K562 (cell line): ENCODE data around the gene PPP1CA. TPM values are rescaled to one million over a fixed set of nuclear protein-coding genes. Genes with fewer than 3 reads are reported as not detected.

ENCODE experiments used
- ATAC-seq: fragments of 200-7000 bp; cut with Tn5 transposase; 3 replicates; pipeline ENCODE4 v1.9.1; 2020; ENCODE audit warnings: moderate library complexity
- BruUV-seq: library from RNA; stranded (reverse); fragments of 400-500 nt; replicated peaks from 2 replicates; lab custom pipeline; 2021; lab: Mats Ljungman, UMichigan
- CTCF ChIA-PET: fragments of 300-600 bp; formaldehyde crosslinking; extraction: SDS; loops from one replicate; lab custom pipeline; 2021; ENCODE audit warnings: low intra/inter-chr PET ratio; lab: Yijun Ruan, JAX
- POLR2A ChIA-PET: fragments of 300-600, 350-650 bp; sonication (Branson Sonifier 250); formaldehyde crosslinking; extraction: SDS; loops from one replicate; lab custom pipeline; 2021; ENCODE audit warnings: antibody characterized with exemption, inconsistent platforms; lab: Yijun Ruan, JAX
- DNase-seq, 4 experiments: peaks; one replicate each; pipeline versions ENCODE4 v3.0.0 to v3.0.0-alpha.2; 2011 to 2018; ENCODE audit warnings: low spot score in 3 of 4, mixed read lengths in 3 of 4; ENCODE audit errors: extremely low read depth in 1 of 4
- FAIRE-seq: peaks from 2 replicates; lab custom pipeline; 2011; peaks lifted over from hg19 to GRCh38; lab: Jason Lieb, UNC
- H2AFZ ChIP-seq: 2 replicates; pipeline ENCODE4 v1.6.0; 2011; ENCODE audit warnings: low read depth, low read length, control low read depth, inconsistent platforms
- H3K27ac ChIP-seq: fragments of 200-600 bp; 3 replicates; pipeline ENCODE4 v1.8.0; 2011; ENCODE audit warnings: low read depth, mild to moderate bottlenecking, control low read depth, inconsistent platforms, low read length, moderate library complexity, mixed read lengths; ENCODE audit errors: extremely low read depth
- H3K27me3 ChIP-seq, 2 experiments: fragments of 300-600 bp in 1 of 2; 2 replicates in 1 of 2; 3 replicates in 1 of 2; pipeline versions ENCODE4 v1.6.0 to v1.8.0; 2011; ENCODE audit warnings: inconsistent platforms in 2 of 2, low read length in 2 of 2, mild to moderate bottlenecking in 1 of 2, mixed read lengths in 1 of 2, moderate library complexity in 1 of 2; ENCODE audit not compliant: control insufficient read depth in 2 of 2, insufficient read depth in 2 of 2
- H3K36me3 ChIP-seq: fragments of 300-600 bp; 3 replicates; pipeline ENCODE4 v1.8.0; 2011; ENCODE audit warnings: mild to moderate bottlenecking, low read length, inconsistent platforms; ENCODE audit not compliant: control insufficient read depth, insufficient read depth
- H3K4me1 ChIP-seq, 2 experiments: fragments of 200-600 bp in 1 of 2; replicated peaks in 1 of 2; 2 replicates in 1 of 2; 3 replicates in 1 of 2; pipeline versions ENCODE4 v1.5.1 to v1.8.0; 2011; ENCODE audit warnings: inconsistent platforms in 2 of 2, low read length in 2 of 2, mild to moderate bottlenecking in 1 of 2, mixed read lengths in 1 of 2, moderate library complexity in 1 of 2; ENCODE audit not compliant: control insufficient read depth in 2 of 2, insufficient read depth in 2 of 2
- H3K4me2 ChIP-seq: 2 replicates; pipeline ENCODE4 v1.6.1; 2011; ENCODE audit warnings: low read length, control low read depth, inconsistent platforms, mixed read lengths; ENCODE audit not compliant: insufficient read depth
- H3K4me3 ChIP-seq: fragments of 200-600 bp; sonication (generic), shearing (Covaris generic); 2 replicates; pipeline ENCODE4 v1.5.1; 2016; ENCODE audit warnings: control low read depth, inconsistent platforms
- H3K79me2 ChIP-seq: fragments of 200-600 bp; 3 replicates; pipeline ENCODE4 v1.8.0; 2011; ENCODE audit warnings: low read length, inconsistent platforms; ENCODE audit not compliant: control insufficient read depth, insufficient read depth
- H3K9ac ChIP-seq, 2 experiments: 2 replicates each; pipeline versions ENCODE4 v1.6.0 to v1.6.1; 2011; ENCODE audit warnings: low read depth in 2 of 2, low read length in 2 of 2, control low read depth in 1 of 2, inconsistent platforms in 1 of 2, mild to moderate bottlenecking in 1 of 2, mixed read lengths in 1 of 2; ENCODE audit not compliant: insufficient read depth in 1 of 2
- H3K9me1 ChIP-seq: one replicate; pipeline ENCODE4 v1.6.0; 2011; ENCODE audit warnings: inconsistent platforms, mild to moderate bottlenecking, low read length, moderate library complexity; ENCODE audit not compliant: control insufficient read depth, insufficient read depth
- H3K9me3 ChIP-seq: replicated peaks from 2 replicates; pipeline ENCODE4 v1.5.1; 2011; ENCODE audit warnings: low read depth, low read length, inconsistent platforms; ENCODE audit not compliant: control insufficient read depth, insufficient read depth
- H4K20me1 ChIP-seq: replicated peaks from 2 replicates; pipeline ENCODE4 v1.6.1; 2011; ENCODE audit warnings: low read length, inconsistent platforms, mixed read lengths; ENCODE audit not compliant: control insufficient read depth, insufficient read depth
- ARHGAP35 ChIP-seq: fragments of 450-650 bp; IDR thresholded peaks from 2 replicates; pipeline ENCODE4 v1.6.1; 2018; ENCODE audit not compliant: partially characterized antibody
- HDAC3 ChIP-seq: fragments of 450-650 bp; IDR thresholded peaks from 2 replicates; pipeline ENCODE4 v1.6.1; 2018; ENCODE audit warnings: borderline replicate concordance, mild to moderate bottlenecking, moderate library complexity; ENCODE audit not compliant: partially characterized antibody
- HNRNPH1 ChIP-seq: fragments of 200-400 bp; formaldehyde crosslinking; optimal IDR thresholded peaks from 2 replicates; pipeline ENCODE3; 2017; ENCODE audit warnings: low read depth, mild to moderate bottlenecking, low read length, moderate library complexity
- NCOA2 ChIP-seq, 2 experiments: fragments of 450-650 bp; IDR thresholded peaks; 2 replicates each; pipeline ENCODE4 v1.6.1; 2018; ENCODE audit warnings: mild to moderate bottlenecking in 2 of 2, moderate library complexity in 1 of 2; ENCODE audit not compliant: partially characterized antibody in 2 of 2
- NFATC3 ChIP-seq: fragments of 450-650 bp; IDR thresholded peaks from 2 replicates; pipeline ENCODE4 v1.6.1; 2017; ENCODE audit warnings: mild to moderate bottlenecking
- RBFOX2 ChIP-seq: fragments of 200-400 bp; formaldehyde crosslinking; IDR thresholded peaks from 2 replicates; pipeline ENCODE4 v1.6.1; 2017; ENCODE audit warnings: low read depth, mild to moderate bottlenecking, low read length, moderate library complexity
- RHOXF2B ChIP-seq: fragments of 250-450 bp; sonication (Bioruptor Pico); conservative IDR thresholded peaks from 2 replicates; pipeline ENCODE4 v1.5.1; 2021
- SMARCA4 ChIP-seq: fragments of 450-650 bp; IDR thresholded peaks from 2 replicates; pipeline ENCODE4 v1.6.1; 2016
- SUPT5H ChIP-seq: fragments of 450-650 bp; IDR thresholded peaks from 2 replicates; pipeline ENCODE4 v1.6.1; 2016
- ZBED1 ChIP-seq: IDR thresholded peaks from 2 replicates; pipeline ENCODE4 v1.6.1; 2014
- ZBTB7A ChIP-seq: IDR thresholded peaks from 2 replicates; pipeline ENCODE4 v1.6.1; 2011; ENCODE audit warnings: low read depth, mild to moderate bottlenecking, low read length, moderate library complexity, borderline replicate concordance; ENCODE audit not compliant: control insufficient read depth
- ZFX ChIP-seq: sonication (generic); formaldehyde crosslinking; IDR thresholded peaks from 2 replicates; pipeline ENCODE4 v1.8.0; 2022; ENCODE audit warnings: mild to moderate bottlenecking, missing genetic modification reagents, moderate library complexity
- WGBS: fragments of 100-300 bp; shearing (Covaris generic); methylation state at CpG from one replicate; pipeline ENCODE4 v1.1.6; 2016; ENCODE audit warnings: low coverage, mixed read lengths; ENCODE audit not compliant: insufficient coverage; ENCODE audit errors: missing lambda C conversion rate; 5-methylcytosine and 5-hydroxymethylcytosine counted together
- in situ Hi-C: fragments of 300-500 bp; cut with MboI; formaldehyde crosslinking; loops from 4 replicates; pipeline ENCODE4 v1.15.0; 2018; ENCODE audit warnings: inconsistent platforms, mixed read lengths
- intact Hi-C: fragments of 100-400 bp; cut with micrococcal nuclease; formaldehyde crosslinking; loops from 2 replicates; pipeline ENCODE4 v1.14.2; 2022
- polyA plus RNA-seq, 8 experiments: library from polyadenylated mRNA; depleted of rRNA in 4 of 8; stranded (reverse) in 5 of 8; unstranded in 3 of 8; fragments of >200 nt; fragmentation: Nextera tagmentation in 2 of 8; fragmentation: Illumina TruSeq in 1 of 8; extraction: Ambion mirVana in 2 of 8; extraction: Trizol in 1 of 8; gene quantifications; 2 replicates each; pipeline versions ENCODE4 v1.2.1 to v1.2.3, GENCODE V29; 2011 to 2014; ENCODE audit warnings: inconsistent platforms in 1 of 8, missing spikeins in 1 of 8
- total RNA-seq, 7 experiments: library from RNA; depleted of rRNA in 6 of 7; stranded (reverse); fragments of >200 nt in 6 of 7; fragmentation: Illumina TruSeq in 2 of 7; extraction: Trizol in 2 of 7; gene quantifications; 2 replicates each; pipeline versions ENCODE4 v1.2.1 to v1.2.3, GENCODE V29; 2011 to 2021; ENCODE audit warnings: low replicate concordance in 1 of 7
- TF ChIP-seq, protein P1 (sequence below): fragments of 450-650 bp; IDR thresholded peaks from 2 replicates; pipeline ENCODE4 v1.6.1; 2018; ENCODE audit not compliant: partially characterized antibody
- TF ChIP-seq, protein P2 (sequence below): fragments of 450-650 bp; formaldehyde crosslinking; IDR thresholded peaks from 2 replicates; pipeline ENCODE4 v1.4.0; 2022; ENCODE audit warnings: mild to moderate bottlenecking, moderate library complexity

PPP1CA gene
- total and polyA plus RNA-seq, 9 of the 15 experiments (the other 6 are each of a cell fraction or from before 2014, with no cell fraction given), result 18.2 to 242 (median 188) TPM

DNA sequence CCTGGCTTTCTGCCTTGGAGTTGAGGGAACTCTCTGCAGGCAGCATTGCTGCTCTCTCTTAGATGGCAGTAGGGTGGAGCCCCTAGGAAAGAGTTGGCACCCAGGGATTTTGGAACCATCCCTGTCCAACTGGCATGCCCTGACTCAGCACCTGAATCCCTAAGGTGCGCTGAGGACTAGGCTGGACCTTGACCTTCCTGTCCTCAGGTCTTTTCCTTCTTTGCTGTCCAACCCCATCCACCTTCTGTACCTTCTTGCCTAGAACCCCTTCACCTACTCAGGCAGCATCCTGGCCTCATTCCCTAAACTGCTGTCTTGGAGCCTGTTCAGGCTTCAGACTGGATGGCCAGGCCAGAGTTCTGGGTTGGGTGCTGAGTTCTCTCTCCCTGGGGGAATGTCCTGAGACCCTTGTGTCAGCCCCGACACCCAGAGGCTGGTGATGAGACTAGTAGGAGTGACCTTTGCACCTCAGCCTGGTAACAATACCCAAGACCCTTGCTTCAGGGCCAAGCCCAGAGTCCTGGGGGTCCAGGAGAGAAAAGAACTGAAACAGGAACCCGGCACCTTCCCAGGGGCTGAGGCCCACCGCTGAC lies 45.8 kb downstream of the PPP1CA start (continued):
- TF ChIP-seq NFATC3 (no peak), NCOA2 (IDR thresholded peaks at IDR 0.05; ENCODE audit: partially characterized antibody in 2 of 2) (no peak), ARHGAP35 (no peak), SMARCA4 (no peak), HNRNPH1 (no peak), RHOXF2B (CRISPR knock-in tag) (no peak)

DNA sequence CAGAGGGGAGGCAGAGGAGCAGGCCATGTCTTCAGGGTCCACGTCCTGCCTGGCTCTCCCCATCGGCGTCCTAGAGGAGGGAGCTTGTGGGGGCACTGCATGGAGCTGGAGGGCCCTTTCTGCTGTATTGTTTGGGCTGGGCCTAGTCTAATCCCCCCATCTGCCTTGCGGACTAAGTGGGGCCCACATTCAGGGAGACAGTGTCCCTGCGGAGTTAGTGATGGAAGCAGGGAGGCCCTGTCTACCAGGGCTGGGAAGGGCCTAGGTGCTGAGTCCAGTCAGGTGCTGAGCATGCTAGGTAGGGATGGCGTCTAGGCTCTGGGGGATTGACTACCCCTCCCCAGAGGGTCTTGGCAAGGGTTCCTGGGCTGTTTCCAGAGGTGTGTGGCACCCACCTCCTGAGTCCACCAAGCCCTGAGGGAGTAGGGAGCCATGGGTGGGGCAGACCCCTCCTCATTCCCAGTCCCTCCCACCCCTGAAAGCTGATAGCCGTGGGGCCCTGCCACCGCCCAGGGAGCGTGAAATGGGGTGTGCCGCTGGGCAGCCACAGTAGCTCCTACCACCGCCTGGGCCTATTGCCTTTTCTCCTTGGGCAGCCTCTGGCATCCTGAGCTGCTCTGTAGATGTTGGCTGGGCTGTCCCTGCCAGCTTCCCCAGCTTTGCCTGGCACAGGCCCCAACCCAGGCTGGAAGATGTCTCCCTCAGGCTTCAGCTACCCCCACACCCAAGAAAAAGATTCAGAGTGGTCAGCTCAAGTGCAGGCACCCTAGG lies 46.5 kb downstream of the PPP1CA start:
- Histone ChIP-seq H2AFZ (peak overlapping the region; percentile 21; the same call in 1 of the 2 replicates), H3K9me1 (no peaks in the 10 kb centered on the region), H3K9ac (peak overlapping the region; percentile 80 to 87), H3K4me3 (no peak overlapping the region; the same call in 1 of the 2 replicates), H3K36me3 (peaks cover 4% of the 10 kb centered on the region; the same call in 1 of the 3 replicates), H4K20me1 (no peaks in the 10 kb centered on the region), H3K27ac (peak overlapping the region; percentile 92), H3K9me3 (no peaks in the 10 kb centered on the region), H3K4me1 (peaks cover 51 to 64% of the 10 kb centered on the region in 2 experiments), H3K79me2 (peaks cover 8% of the 10 kb centered on the region), H3K4me2 (peak overlapping the region; percentile 94), H3K27me3 (no peaks in the 10 kb centered on the region)
- POLR2A ChIA-PET, result interaction anchor here (0.6 to 0.8 kb wide), 3 partner anchors 8 to 43 kb away, joined by 3 read pairs; no protein-coding TSS in a partner anchor
- no peak for FAIRE-seq
- intact Hi-C loops (loop anchor here (5.0 kb wide), 1 partner anchor 152 kb away; the partner anchor contains the start of genes CDK2AP2 and PITPNM1), in situ Hi-C loops (no loop called here)
- peak in 1 of 4 experiments; percentile 6 for DNase-seq
- CTCF ChIA-PET, result interaction anchor here (1.6 to 4.5 kb wide), 3 partner anchors 25 to 27 kb away, joined by 6 to 41 read pairs (median 25); no protein-coding TSS in a partner anchor
- ATAC-seq, result no peak
- WGBS, result 49% methylated on average over 8 of the region's 11 CpGs
- BruUV-seq, result no TSS peak
- TF ChIP-seq, protein P1, sequence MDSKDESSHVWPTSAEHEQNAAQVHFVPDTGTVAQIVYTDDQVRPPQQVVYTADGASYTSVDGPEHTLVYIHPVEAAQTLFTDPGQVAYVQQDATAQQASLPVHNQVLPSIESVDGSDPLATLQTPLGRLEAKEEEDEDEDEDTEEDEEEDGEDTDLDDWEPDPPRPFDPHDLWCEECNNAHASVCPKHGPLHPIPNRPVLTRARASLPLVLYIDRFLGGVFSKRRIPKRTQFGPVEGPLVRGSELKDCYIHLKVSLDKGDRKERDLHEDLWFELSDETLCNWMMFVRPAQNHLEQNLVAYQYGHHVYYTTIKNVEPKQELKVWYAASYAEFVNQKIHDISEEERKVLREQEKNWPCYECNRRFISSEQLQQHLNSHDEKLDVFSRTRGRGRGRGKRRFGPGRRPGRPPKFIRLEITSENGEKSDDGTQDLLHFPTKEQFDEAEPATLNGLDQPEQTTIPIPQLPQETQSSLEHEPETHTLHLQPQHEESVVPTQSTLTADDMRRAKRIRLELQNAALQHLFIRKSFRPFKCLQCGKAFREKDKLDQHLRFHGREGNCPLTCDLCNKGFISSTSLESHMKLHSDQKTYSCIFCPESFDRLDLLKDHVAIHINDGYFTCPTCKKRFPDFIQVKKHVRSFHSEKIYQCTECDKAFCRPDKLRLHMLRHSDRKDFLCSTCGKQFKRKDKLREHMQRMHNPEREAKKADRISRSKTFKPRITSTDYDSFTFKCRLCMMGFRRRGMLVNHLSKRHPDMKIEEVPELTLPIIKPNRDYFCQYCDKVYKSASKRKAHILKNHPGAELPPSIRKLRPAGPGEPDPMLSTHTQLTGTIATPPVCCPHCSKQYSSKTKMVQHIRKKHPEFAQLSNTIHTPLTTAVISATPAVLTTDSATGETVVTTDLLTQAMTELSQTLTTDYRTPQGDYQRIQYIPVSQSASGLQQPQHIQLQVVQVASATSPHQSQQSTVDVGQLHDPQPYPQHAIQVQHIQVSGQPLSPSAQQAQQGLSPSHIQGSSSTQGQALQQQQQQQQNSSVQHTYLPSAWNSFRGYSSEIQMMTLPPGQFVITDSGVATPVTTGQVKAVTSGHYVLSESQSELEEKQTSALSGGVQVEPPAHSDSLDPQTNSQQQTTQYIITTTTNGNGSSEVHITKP, result no peak
- TF ChIP-seq SUPT5H (no peak), HDAC3 (no peak), ZBTB7A (peak; percentile 42; the same call in 1 of the 2 replicates), ZBED1 (no peak), RBFOX2 (0 out of 2 replicates have a peak, but pooled peaks have one; percentile 37), ZFX (CRISPR knock-in tag) (peak; percentile 24; the same call in 1 of the 2 replicates)
- TF ChIP-seq, protein P2, sequence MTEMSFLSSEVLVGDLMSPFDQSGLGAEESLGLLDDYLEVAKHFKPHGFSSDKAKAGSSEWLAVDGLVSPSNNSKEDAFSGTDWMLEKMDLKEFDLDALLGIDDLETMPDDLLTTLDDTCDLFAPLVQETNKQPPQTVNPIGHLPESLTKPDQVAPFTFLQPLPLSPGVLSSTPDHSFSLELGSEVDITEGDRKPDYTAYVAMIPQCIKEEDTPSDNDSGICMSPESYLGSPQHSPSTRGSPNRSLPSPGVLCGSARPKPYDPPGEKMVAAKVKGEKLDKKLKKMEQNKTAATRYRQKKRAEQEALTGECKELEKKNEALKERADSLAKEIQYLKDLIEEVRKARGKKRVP (CRISPR knock-in tag), result no peak
